Hepatic stellate cell (primary cell): ENCODE results near the gene PRR20G.
A peak's percentile ranks its signal among the peaks of the same experiment; 100 is the strongest.
"Not testable (repeated sequence)": the region's sequence is repeated elsewhere in the genome, so short reads cannot be mapped to it uniquely, and the experiment has no call there.

Experiments
- DNase-seq: peaks from one replicate; pipeline ENCODE4 v3.0.0; 2011; ENCODE audit warnings: low spot score

The PRR20G gene

DNA sequence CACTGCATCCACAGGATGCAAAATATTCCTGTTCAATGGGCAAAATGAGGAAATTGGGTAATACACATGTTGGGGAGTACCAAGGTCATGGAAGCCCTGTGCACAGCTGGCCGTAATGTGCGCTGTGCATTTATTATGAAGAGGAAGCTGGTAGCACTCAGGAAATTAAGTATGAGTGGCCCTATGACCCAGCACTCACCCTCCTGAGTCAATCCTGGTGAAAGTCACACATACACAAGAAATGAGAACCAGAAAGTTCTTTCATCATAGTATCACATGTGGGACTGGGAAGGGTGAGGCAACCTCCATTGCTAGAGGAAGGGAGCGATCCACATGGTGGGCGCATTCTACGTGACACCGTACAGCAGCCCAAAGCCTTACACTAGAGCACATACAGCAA is 11.4 kb upstream of the PRR20G start:
- no peak for DNase-seq

DNA sequence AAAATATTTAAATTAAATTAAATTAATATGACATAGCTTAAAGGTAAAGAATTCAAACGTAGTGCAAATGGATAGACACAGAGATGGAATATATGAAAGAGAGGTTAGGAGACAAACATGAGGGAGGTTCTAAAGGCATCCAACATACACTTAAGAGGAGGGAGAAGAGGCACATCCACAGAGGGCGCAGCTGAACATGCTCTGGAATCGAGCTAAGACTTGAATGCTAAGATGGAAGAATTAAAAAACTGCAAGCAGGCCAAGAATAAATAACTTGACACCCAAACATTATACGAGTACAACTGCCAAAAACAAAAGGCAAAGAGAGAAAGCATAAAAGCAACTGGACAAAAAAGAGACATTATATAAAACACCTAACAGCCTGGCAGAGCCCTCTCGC is 9.1 kb upstream of the PRR20G start:
- no peak for DNase-seq

DNA sequence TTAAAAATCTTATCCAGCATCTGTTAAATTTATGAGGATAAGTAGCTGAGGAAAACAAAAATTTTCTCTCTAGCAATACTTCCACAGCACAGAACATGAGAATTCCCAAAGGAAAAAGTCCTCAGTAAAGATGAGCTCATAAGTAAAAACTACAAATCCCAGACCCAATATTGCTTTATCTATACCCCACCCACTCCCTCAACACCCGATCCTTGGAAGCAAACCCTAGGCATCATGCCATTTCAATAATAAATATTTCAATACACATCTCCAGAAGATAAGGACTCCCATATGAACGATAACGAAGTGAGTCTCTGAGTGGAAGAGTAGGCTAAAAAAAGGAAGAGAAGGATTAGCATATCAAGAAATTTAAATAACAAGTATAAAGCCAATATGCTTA is 8.3 kb upstream of the PRR20G start:
- DNase-seq, result no peak

DNA sequence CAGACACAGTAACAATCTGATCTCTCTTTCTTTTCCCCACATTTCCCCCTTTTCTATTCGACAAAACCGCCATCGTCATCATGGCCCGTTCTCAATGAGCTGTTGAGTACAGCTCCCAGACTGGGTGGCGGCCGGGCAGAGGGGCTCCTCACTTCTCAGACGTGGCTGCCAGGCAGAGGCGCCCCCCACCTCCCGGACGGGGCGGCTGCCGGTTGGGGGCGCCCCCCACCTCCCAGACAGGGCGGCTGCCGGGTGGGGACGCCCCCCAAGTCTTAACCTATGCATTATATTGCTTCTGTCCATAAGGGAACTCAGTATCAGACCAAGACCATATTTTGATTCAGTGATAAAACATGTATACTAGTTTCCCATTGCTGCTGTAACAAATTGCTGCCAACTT is 5.8 kb upstream of the PRR20G start:
- not testable (repeated sequence) for DNase-seq

DNA sequence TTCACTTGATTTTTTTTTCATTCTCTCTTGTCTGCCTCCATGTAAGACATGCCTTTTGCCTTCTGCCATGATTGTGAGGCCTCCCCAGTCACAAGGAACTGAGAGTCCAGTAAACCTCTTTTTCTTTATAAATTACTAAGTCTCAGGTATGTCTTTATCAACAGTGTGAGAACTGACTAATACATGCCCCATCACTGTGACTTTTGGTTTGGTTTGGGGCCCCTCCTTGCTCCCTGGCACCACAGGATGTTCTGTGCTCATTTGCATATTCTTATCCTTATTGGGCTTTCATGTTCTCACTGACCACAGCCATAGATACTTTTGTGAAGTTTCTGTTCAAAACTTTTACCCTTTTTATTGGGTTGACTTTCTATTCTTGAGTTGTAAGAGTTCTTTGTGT is 3.8 kb upstream of the PRR20G start:
- DNase-seq, result no peak

DNA sequence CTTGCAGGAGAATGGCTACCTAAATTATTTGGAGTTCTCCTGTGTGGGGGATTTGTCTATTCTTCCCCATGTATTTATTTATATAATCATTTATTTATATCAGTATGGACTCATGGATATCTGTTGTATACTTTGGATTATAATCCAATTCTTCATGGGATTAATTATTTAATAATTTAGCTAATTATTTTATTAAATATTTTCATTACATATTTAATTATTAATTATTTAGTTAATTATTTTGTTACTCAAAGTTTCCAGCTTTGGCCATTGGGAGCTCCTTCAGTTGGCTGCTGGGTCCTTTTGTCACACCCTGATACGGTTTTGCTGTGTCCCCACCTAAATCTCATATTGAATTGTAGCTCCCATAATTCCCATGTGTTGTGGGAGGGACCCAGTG is 3.3 kb upstream of the PRR20G start:
- DNase-seq, result no peak

DNA sequence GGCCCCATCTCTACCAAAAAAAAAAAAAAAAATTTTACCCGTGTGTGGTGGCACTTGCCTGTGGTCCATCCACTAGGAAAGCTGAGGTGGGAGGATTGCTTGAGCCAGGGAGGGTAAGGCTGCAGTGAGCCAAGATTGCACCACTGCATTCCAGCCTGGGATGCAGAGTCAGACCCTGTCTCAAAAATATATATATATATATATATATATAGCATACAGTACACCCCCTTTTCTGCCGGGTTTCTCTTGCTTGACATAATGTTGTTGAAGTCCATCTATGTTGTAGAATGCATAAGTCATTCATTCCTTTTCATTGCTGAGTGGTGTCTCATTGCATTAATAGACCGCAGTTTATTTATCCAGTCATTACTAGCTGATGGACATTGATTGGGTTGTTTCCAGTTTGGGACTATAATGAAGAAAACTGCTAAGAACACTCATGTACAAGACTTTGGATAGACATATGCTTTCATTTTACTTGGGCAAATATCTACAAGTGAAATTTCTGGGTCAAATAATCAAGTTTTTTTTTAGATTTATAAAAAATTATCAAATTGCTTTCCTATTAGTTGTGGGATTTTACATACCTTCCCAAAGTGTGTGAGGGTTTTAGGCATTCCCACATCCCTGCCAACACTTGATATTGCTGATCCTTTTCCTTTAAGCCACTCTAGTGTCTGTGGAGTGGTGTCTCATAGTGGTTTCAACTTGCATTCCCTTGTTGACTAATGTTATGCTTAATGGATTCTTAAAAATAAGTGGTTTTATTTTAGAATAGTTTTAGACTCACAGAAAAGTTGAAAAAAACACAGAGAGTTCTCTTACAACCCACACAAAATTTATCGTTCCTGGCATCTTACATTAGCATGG is 2.1 kb upstream of the PRR20G start:
- DNase-seq, result no peak

DNA sequence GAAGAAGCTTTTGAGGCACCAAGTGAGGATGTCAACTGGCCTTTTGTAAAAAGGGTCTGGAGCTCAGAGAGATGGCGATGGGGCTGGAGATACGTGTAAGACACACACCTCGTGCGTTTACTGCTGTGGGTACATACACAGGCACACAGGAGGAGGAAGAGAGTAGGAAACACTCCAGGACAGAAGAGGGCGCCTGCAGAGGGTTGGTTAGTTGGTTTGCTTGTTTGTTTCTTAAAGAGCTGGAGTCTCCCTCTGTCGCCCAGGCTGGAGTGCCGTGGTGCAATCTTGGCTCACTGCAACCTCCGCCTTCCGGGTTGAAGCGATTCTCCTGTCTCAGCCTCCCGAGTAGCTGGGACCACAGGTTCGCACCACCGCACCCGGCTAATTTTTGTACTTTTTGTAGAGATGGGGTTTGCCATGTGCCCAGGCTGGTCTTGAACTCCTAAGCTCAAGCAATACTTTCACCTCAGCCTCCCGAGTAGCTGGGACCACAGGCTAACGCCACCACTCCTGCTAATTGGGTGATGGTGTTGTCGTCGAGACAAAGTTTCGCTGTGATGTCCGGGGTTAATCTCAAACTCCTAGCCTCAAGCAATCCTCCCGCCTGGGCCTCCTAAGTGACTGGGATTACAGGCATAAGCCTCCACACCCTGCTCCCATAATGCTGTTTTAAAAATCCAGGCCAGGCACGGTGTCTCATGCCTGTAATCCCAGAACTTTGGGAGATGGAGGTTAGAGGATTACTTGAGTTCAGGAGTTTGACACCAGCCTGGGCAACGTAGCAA is 1.3 kb upstream of the PRR20G start:
- DNase-seq, result no peak

DNA sequence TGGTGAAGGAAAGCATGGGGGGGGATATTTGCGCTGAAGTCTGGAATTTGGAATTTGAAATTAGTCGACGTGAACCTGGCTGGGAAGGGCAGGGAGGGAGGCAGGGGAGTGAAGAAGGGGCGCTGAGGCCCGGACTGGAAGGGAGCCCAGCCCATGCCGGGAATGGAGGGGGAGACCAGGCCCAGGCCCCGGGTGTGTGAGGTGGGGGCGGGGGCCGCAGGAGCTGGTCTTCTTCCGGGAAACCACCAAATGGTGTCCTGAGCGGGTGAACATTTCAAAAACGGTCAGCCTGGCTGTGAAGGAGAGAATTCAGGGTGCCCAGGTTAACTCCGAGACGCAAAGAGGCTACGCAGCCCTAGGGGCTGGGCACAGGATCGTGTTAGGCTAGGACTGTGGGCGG is 497 bp upstream of the PRR20G start:
- DNase-seq, result no peak

DNA sequence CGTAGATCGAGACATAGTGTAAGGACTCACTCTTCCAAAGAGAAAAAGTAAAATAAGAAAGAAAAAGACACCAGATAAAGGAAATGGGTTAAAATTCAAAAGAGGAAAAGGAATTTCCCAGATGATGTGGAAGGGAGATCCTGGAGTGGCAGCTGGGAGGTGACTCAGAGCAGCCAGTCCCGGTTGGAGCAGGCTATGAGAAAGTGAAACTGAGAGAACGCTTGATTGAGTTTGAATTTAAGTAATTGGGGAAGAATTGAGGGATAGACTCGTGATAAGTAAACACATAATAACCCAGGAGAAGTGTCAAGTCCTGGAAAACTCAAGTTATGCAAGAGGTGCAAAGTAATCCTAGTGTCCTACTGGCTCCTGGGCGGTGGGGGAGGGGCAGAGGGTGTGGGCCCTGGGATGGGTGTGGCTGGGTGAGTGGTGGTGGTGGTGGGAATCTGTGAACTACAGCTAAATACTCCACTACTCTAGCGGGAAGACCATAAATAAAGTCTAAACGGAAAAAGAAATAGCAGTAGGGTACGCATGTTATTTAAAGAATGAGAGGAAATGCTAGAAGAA is 1.2 kb downstream of the PRR20G start:
- DNase-seq, result peak; percentile 23

DNA sequence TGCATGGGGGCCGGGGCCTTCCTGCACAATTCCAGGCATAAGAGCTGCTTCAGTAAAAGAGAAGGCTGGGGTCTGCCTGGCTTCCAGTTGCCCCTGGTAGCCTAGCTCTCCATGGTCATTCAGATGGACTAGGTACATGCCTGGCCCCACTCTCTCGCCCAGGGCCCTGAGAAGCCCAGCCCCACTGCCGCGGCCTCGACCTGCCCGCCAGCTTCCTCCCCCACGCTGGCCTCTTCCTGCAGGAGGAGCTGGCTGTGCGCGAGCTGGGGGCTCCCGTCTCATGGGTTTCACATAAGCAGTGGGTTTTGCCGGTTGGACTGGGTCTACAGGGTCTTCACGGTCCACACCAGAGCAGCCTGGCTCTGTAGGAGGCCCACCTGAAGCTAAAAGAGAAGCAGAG is 3.6 kb downstream of the PRR20G start:
- DNase-seq, result no peak

DNA sequence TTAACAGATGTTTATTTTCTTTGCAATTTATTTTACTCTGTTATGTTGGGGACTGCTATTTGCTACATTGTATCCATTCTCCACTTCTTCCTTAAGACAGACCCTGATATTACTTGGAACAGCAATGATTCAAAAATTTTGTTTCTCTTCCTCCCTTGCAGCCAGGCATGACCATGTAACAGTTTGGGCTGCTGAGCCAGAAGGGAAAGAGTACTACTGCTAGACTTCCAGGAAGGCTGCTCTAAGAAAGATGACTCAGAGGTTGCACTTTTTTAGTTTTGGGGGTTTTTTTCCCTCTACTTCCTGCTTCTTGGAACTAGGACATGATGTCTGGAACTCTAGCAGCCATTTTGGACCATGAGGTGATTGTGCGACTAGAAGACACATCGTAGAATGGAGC is 10.3 kb downstream of the PRR20G start:
- no peak for DNase-seq

DNA sequence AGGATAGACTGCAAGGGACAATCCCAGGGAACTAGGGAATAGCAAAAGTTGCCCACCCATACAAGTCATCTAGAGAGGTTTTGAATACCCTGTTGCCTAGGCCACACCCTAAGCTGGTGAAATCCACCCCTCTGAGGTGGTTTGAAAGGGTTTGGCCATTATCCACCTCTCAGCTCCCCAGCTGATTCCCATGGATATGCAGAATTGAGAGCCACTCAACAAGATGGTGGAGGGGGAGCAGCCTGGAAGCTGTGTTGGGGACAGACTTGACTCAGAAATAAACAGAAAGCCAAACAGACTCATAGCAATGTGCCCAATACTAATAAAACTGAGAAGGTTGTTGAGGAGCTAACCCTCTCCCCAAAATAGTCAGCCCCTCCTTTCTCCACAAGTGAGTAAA is 10.9 kb downstream of the PRR20G start:
- no peak for DNase-seq

DNA sequence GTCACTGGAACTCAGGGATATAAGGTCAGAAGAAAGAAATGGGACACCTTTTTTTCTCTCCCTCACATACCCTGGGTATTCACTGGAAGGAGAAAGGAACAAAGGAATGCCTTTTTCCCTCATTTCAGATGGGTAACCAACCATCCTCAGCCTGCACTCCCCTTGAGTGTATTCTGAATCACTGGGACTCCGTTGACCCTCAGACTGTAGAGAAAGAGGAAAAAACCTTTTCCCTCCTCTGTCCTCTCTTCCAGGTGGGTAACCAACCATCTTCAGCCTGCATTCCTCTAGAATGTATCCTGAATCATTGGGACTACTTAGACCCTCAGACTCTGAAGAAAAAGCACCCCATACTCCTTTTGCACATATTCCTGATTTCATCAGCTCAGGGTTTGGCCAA is 11.4 kb downstream of the PRR20G start:
- DNase-seq, result no peak

DNA sequence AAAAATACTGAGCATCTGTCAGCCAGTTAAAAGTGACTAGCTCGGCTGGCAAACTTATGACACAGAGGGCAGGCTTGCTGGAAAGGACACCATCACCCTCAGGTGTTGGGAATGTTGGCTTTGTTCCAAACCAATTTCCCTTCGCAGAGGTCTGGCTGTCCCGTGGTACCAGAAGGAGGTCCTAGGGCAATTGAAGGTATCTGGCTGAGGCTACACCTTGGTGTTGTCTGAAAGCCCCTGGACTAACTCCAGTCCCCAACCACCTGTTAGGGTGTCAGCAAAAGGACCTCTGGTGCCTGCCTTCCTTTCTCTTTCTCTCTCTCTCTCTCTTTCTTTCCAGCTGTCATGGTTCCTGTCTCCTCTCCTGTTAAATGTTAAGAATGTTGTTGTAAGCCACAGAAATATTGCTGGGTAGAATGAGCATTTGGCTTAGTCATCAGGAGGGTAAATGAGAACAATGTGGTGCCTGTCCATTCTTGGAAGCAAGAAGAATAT is 12.5 kb downstream of the PRR20G start:
- no peak for DNase-seq

DNA sequence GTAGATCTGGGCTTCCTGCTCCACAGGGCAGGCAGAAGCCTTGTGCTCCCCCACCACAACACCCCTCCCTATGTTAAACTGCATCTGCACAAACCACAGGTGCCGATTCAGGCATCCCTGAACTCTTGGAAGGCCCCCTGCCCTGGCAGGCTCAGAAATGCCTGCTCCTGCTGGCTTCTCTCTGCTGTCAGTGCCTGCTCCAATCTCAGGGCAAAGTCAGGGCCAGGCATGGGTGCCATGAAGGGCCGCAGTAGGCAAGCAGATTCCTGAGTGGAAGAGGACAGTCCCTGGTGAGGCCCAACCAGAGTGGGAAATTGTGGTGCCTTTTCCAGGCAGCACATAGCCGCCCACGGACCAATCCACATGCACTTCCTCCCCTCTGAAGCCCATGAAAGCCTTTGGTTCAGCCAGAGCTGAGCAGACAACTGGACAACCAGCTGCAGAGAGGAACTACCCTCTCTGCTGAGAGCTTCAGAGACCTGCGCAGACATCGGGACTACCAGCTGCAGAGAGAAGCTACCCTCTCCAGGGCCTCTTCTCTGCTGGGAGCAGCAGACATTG is 13.6 kb downstream of the PRR20G start:
- no peak for DNase-seq

DNA sequence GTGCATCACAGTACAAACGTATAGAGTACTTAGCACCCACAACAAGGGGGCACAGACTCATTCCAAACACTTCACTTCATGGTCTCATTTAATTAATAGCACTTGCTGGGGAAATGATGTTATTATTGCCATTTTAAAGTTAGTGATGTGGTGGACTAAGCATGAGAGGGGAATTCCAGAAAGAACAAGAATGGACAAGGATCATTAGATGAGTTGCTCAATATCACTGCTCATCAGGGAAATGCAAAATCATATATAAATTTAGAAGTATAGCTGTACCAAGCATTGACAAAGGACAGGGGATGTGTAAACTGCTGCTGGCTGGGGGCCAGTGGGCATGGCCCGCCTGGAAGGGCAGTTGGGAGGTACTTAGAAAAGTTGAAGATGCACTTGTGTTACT is 14.6 kb downstream of the PRR20G start:
- DNase-seq, result no peak

DNA sequence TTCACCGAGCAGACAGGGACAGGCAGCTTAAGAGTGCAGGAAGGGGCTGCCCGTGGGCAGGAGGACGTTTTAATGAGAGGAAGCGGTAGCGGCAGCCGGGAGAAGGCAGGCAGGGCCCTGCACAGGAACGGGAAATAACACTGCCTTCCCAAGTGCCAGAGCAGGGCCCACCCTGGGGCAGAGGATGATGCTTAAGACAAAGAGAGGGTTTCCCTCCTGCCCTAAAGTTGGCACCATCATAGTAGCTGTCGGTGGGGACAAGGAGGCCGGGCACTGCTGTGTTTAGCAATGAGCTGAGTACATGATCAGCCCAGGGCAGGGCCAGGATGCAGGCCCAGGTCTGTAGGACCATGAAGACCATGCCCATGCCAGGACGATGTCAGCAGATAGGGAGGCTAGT is 21.7 kb downstream of the PRR20G start:
- DNase-seq, result no peak

DNA sequence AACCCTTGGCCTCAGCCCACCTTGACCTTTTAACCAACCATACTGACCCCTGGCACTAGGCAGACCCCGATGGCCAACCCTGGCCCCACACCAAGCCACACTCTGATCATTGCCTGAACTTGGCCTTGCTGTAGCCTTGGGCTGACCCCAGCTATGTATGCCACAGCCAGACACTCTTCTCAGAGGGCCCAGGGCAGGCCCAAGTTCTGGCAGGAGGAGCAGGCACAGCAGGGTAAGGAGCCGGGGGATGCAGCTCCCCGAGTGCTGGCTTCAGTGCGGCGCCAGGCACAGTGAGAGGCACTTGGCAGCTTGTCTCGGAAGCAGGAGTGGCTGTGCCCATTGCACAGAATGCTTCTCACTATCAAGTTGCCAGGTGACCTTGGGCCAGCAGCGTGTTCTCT is 22.3 kb downstream of the PRR20G start:
- DNase-seq, result no peak

DNA sequence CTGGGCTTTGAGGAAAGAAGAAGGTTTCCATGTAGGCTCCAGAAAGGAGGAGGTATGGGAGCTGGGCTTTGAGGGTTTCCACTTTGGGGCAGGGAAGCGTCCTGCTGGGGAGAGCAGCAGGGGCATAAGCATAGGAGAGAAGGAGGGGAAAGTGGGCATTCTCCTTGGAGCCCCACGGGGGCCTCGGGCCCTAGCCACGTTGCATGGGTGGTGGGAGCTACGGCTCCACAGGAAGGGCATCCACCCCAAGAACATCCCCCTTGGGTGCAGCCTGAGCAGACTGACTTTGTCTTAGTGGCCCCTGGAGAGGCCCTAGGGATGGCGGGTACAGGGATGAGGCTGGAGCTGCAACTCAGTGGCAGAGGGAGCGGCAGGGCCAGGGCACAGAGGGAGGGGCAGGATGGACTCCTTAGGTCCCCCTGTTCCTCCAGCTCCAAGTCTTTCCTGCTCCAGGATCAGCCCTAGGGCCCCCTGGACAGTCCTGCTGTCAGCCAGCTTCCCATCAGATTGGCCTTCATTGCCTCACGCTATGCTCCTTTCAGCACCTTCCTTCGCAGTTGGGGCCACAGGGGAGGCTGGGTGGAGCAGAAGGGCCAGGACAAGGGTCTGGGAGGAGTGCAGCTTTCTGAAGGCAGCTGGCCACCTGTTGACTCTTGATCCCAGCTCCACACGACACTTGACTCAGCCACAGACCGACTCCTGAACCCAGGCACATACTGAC is 22.9 kb downstream of the PRR20G start:
- DNase-seq, result no peak

DNA sequence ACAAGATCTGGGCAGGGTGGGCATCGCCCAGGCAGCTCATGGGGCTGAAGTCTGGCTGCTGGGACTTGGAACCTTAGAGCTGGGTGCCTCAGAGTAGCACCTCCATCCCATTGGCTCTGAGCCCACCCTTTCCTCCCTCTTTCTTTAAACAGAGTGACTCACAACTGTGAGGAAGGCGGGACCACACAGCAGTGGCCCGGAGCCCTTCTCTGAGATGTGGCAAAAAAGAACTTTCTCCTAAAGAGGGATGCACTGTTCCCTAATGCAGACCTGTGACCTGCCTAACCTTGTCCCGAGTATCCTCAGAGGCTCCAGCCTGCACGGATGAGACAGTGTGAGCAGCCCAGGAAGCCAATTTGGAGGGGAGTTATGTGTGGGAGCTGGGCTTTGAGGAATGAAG is 23.6 kb downstream of the PRR20G start:
- DNase-seq, result no peak
